HG02763 (cell line): ENCODE results near the gene ADCY10.
"Not testable (repeated sequence)": the region's sequence is repeated elsewhere in the genome, so short reads cannot be mapped to it uniquely, and the experiment has no call there.

Source experiments
- ATAC-seq: cut with Tn5 transposase; IDR thresholded peaks from one replicate; pipeline ENCODE4 v1.9.1; 2021; ENCODE audit warnings: mild to moderate bottlenecking, moderate library complexity; ENCODE audit not compliant: unreplicated experiment

ADCY10 gene

DNA sequence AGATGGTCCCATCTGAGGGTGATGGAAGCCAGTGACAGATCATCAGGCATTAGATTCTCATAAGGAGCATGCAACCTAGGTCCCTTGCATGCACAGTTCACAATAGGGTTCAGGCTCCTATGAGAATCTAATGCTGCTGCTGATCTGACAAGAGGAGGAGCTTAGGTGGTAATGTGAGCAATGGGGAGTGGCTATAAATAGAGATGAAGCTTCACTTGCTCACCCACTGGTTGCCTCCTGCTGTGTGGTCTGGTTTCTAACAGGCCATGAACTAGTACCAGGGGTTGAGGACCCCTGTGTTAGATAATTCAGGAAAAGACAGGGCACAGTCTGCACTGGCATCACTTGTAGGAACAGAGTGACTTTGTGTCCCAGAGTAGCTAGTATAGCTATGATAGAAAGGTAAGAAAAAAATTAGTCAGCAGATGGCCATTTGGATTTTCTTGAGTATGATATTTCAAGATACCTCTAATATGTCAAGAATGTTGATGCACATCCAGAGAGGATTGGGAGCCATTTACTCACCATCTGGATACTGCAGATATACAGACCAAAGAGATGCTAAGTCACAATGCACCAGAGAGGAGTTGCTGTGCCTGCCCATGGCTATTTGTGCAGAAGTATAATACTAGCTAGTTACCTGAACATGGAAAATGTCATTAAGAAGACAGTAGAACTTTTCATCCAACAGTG, 53.6 kb downstream of the ADCY10 start:
- no peak for ATAC-seq

DNA sequence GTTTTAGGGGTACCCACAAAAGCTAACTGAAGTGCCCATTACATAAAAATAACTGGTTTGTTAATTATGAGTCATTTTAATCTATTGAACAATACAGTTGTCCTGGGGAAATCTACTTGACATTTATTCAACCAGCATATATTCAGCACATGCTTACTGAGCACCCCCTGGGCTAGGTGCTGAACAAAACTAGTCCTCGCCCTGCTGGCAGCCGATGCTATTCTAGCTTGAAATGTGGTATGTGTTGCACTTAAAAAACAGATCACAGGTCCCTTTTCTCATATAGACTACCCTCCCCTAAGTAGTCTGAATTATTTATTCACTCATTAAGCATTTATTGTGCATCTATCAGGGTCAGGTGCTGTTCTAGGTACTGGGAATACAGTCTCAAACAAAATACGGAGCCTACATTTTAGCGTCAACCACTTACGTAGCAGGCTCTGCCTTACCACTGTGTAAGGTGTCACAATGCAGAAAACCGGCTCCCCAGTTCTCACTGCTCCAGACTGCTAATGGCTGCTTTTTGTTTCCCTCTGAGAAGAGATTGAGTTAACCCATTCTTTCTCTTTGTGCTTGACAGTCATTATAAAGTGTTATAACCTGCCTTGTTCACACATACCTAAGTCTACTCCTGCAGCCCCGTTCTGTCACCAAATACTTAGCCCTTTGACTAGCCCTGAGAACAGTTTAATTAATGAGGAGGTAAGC, 57.1 kb downstream of the ADCY10 start:
- ATAC-seq = no peak

DNA sequence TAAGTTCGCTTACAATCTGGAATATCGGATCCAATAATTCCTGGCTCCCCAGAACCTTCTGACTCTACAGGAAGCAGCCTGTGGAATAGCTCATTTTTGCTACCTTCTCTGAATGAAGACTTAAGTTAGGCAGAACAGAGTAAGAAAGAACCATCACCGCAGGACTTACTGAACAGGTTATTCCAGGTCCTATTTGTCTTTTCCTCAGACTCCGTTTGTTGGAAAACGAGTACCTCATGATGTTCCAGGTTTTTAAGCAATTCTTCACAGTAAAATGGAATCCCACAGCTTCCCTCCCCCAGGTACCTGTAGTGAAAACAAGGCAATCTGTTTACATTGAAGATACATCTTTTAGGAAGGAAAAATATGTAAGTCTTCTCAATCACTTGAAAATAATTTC, 59.8 kb downstream of the ADCY10 start:
- no peak for ATAC-seq

DNA sequence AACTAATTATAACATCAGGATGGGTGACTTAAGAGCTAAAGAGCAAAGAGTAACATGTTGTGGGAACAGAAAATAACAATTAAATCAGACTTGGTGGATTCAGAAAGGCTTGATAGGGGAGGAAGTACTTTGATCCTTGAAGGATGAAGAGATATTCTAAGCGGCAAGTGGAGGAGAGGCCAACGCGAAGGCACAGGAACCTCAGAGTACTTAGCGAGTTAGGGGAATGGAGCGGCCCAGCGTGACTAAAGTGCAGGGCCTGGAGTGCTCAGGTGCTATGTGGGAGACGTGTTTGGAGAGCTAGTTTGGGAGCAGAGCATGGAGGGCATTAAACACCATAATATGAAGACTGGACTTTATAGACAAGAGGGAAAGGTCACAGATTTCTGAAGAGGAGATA, 64.3 kb downstream of the ADCY10 start:
- no peak for ATAC-seq

DNA sequence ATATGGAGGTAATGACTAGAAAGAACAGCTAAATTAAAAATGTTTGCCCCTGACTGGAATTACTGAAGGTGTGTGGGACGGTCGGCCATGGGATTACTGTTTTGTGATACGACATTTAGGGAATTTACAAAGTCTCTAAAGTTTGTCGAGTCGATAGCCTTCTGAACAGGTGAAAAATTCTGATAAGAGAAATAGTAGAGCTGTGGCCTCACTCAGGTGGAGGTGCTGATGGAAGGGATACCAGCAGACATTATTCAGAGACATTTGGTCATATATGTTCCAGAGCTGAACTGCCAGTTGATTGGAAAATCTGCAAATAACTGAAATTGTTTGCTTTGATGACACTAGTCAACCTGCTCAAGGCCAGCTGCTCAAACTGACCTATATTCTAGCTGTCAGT, 71.1 kb downstream of the ADCY10 start:
- ATAC-seq = no peak

DNA sequence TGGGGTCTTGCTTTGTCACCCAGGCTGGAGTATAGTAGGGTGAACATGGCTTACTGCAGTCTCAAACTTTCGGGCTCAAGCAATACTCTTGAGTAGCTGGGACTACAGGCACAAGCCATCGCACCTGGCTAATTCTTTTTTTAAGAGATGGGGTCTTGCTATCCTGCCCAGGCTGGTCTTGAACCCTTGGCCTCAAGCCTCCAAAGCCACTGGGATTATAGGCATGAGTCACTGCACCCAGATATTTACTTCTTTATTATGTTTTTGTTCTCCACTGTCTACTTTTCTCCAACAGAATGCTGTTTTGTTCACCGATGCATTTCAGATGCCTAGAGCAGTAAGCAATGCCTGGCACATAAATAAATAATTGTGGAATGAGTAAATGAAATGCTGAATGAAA, 72.4 kb downstream of the ADCY10 start:
- ATAC-seq = no peak

DNA sequence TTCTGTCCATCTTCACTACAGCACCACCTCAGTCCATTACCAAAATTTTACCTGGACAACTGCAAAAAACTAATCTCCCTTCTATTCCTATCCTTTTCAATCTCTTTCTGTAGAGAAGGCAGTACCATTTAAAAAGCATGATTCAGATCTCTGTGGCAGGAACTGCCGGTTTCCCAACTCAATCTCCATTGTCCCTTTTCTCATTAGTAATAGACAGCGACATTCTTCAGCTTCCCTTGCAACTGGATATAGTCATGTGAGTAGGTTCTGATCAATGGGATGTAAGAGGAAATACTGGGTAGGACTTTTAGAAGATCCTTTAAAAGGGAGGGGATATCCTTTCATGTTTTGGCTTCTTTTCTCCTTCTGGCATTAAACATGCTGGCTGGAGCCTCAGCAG, 74.9 kb downstream of the ADCY10 start:
- no peak for ATAC-seq

DNA sequence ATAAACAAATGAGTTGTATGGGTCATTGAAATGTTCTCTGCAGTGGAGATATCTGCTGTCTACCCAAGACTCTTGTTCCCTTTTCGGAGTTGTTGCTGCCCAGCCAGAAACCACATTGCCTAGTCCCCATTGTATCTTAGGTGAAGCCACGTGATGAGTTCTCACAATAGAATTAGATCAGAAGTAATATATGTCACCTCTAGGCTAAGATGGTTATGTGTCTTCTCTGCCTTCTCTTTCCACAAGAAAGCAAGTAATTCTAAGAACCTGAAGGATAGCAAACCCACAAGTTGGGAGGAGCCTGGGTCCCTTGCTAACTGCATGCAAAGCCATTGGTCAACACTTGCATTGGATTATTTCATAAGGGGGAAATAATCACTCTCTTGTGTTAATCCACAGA, 76.6 kb downstream of the ADCY10 start:
- ATAC-seq = no peak

DNA sequence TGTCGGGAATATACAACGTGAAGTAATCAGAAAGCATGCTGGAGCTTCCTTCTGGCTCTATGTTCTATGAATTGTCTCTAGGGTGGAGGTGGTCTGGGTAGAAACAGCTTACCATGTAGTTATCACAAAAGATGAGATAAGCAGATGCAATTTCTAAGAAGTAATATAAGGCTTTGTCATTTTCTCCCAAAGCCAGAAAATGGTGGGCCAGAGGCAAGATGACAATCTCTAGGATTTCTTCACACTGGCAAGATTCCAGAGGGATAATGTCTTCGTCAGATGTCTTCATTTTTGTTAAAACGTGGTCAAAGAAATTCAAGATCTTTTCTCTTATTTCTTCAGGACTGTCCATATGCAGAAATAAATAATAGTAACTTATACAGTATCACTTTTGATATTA, 77.7 kb downstream of the ADCY10 start:
- ATAC-seq = no peak

DNA sequence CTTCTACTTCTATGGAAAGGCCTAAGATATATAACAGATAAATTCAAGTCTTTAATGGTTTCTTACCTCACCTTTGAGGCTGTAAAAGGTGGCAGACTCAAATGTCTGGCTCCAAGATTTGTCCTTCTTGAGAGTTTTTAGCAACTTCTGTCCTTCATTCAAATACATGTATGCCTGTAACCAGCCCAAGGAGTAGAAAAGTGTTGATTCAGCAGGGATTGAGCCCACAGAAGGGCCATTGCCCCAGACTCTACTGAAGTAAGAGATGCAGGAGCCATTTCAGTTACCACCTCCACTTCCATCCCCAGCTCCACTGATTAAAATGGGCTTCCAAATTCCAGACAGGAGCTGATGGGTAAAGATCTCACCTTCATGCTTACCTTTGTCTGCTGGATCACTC, 80.0 kb downstream of the ADCY10 start:
- ATAC-seq = no peak

DNA sequence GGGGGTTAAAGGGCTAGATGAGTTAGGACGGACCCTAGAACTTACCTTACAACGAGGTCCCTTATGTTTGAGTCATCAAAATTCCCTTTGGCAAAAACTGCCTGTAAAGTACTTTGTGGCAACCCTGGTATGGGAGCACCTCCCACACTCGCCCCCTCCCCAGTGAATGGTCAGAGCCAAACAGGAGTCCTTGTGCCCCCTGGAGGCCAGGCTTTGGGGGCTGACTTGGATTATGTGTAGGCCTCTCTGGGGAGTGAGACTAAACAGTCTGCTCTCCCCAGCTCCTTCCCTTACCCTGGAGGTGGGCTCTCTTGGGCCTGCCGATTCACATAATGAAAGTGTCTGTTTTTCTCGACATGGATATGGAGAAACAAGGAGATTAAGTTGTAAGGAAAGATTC, 81.2 kb downstream of the ADCY10 start:
- ATAC-seq = no peak

DNA sequence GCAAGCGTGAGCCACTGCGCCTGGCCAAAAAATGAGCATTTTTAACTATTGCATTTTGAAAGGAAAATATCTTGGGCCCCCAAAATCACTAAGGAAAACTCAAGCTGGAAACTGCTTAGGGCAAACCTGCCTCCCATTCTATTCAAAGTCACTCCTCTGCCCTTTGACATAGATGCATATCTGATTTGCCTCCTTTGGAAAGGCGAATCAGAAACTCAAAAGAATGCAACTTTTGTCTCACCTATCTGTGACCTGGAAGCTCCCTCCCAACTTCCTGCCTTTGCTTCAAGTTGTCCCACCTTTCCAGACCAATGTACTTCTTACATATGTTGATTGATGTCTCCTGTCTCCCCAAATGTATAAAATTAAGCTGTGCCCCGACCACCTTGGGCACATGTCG, 83.3 kb downstream of the ADCY10 start:
- not testable (repeated sequence) for ATAC-seq

DNA sequence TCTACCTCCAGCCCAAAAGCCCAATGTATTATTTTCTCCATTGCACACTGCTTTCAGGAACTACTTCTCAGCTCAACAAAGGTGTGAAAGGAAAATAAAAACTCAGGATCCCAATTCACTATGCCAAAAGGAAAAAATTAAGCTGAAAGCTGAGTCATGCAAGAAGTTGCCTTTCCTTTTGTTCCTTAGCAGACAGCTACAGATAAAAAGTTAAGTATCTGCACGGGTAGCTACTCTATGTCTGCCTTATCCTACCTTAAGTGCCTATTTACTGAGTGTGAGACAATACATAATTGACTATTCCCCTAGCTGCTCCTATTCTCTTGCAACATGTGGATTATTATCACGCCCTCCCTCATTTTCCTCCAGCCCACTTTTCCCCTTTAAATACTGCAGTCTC, 84.1 kb downstream of the ADCY10 start:
- ATAC-seq = no peak

DNA sequence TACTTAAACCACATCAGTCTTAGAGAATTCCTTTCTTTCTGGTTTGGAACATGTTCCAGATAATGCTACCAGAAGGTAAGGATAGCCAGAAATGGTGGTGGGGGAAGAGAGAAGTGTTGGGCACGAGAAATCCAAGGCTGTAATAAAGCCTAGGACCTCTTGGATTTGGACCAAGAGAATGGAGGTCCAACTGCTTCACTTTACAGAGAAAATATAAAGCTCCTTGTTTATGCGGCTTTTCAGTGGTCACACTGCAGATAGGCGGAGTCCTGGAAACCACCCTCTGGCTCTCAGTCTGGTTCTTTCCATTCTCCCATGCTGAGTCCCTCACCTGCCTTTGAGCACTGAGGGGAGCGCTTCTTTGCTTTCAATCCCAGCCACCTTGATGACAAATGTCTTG, 87.8 kb downstream of the ADCY10 start:
- ATAC-seq = no peak

DNA sequence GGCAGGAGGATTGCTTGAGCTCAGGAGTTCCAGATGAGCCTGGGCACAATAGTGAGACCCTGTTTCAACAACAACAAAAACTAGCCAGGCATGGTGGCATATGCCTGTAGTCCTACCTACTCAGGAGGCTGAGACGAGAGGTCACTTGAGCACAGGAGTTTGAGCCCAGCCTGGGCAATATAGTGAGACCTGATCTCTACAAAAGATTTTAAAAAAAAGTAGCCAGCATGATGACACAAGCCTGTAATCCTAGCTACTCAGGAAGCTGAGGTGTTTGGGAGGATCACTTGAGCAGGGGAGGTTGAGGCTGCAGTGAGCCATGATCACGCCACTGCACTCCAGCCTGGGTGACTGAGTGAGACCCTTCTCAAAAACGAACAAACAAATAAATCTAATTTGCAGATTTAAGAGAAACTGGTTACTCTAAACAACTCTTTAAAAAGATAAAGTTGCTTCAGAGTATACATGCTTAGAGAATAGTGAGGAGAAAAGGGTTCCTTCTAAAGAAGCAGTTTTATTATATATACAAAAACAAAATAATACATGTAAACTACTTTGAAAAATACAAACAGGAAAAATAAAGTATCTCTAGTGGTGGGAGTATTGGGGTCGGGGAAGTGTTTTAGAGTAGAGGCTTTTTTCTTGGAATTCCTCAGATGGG, 88.4 kb downstream of the ADCY10 start:
- no peak for ATAC-seq

DNA sequence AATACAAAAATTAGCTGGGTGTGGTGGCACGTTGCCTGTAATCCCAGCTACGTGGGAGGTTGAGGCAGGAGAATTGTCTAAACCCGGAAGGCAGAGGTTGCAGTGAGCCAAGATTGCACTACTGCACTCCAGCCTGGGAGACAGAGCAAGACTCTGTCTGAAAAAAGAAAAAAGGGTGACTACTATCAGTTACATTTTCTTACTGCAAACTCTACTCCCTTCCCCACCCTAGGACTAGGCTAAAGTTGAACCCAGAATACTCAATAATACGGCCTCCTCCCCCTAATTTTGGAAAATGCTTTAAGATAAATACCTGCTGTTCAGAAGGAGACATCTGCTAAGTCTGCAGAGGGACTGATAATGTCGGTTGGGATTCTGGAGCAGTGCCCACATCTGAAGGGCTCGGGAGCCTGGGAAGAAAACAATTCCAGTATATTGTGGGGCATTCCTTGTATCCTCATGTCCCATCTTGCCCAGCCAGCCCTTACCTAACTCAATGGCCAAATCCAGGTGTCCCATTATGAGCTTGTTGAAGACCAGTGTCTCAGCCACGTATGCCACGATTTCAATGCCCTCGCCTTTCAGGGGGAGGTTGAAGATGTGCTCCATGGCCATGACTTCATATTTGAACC, 89.7 kb downstream of the ADCY10 start:
- ATAC-seq = no peak

DNA sequence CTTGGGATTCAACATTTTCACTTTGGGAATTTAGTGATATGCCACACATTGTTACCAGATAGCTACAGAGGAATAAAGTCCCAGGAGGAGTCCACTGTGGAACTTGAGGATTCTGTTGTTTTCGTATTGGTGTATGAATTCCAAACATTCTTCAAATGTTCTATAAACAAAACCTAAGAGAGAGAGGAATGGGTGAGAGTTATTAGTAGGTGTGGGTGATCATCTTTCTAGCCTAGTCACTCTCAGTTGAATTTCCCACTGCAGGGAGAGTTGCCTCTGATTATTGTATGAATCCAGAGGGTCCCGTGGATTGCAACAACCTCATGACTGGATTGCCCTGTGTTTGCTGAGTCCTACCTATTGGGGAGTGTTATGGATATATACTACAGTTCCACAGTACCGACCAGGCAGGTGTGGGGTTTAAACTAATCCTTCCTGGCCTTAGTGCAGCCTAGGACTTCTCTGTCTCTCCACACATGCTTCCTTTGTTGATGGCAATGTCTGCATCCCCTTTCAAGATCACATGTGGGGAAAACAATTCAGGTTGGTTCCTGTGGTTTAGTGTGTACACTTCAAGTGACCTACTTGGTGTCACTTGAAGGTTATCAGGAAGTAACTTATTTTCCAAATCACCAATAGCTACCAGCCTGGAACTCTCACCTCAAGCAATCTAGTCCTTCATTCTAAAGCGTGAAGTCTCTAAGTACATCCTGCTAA, 91.8 kb downstream of the ADCY10 start:
- no peak for ATAC-seq

DNA sequence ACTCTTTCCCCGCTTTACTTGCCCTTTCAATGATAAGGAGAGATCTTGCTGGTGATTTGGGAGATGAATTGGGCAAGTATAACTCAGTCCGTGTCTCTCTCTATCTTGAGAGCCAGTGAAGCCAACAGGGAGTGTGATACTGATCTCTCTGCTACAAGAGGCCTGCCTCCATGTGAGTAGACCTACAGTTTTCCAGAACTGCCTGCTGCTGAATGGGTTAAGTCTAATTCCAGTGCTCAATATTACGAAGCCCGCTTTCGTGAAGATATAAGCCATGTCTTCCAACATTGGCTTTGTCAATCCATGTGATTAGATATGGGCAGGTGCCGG, 92.6 kb downstream of the ADCY10 start:
- ATAC-seq = no peak

DNA sequence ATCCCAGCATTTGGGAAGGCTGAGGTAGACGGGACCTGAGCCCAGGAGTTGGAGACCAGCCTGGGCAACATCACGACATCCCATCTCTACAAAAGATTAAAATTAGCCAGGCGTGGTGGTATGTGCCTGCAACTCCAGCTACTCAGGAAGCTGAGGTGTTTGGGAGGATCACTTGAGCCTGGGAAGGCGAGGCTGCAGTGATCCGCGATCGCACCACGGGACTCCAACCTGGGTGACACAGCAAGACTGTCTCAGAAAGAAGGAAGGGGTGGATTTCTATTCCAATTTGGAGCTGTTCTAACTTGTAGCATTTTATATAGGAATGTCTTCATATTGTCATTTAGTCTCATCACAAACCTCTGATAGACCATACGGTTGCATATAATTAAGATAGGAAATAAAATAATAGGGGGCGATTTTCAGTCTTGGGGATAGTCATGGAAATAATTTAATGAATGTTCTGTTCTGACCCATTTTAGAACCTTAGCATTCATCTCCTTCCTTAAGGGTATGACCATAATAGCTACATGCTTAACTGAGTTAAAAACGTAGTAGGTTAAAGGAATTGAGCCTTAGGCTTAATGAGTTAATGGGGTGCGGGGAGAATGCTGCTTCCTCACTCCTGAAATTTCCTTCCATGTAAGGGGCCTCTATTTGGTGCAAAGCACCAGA, 93.1 kb downstream of the ADCY10 start:
- ATAC-seq = no peak

DNA sequence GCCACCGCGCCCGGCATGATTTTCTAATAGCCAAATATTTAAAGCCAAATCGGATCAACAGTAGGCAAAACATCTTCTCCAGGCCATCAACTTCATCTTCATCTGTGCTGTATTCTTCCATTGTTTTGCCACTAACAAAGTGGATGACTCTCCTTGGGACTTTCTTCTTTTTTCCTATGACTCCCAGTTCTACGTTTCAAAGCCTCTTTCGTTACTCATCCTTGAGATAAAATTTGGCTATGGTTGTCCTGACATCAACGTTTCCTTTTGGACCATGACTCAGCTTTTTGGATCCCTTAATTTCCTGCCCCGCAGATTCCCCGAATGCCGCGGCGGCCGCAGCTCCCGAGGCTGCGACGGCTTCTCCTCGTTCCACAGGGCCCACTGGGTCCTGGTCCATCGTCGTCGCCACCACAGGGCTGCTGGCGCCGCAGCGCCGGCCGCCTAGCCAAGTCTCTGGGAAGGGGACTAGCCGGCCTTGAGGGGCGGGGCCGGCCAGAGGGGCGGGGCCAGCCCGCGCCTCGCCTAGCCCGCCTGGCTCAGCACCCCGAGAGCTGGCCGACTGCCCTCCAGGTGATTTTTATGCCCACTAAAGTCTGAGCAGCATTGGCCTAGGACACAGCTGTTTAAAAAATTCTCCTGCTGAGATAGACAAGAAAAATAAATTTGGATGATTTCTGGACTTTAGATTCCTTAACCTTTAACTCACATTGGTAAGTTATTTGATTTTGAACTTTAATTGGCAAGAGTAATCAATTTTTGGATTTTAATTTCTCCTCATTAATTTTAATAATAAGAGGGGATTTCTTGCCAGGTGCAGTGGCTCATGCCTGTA, 93.9 kb downstream of the ADCY10 start:
- ATAC-seq = no peak
